ENCODE results near the gene ADGRV1.
"Not testable (repeated sequence)": the region's sequence is repeated elsewhere in the genome, so short reads cannot be mapped to it uniquely, and the experiment has no call there.

Gene ADGRV1

GRCh38 chr5:90956511-90957097, 398.0 kb downstream of the ADGRV1 start:
- in situ Hi-C loops (cut with HindIII; ENCODE audit: low pct_unique_long_range_greater_than_20kb, low sequenced_read_pairs): no loop called here
- DNase-seq (ENCODE audit: low read depth in 1 of 2, low spot score in 1 of 2): no peak
- TF ChIP-seq JUND (IDR thresholded peaks at IDR 0.05; ENCODE audit: low read depth): no peak

- in situ Hi-C loops (cut with HindIII; ENCODE audit: low pct_unique_long_range_greater_than_20kb, low sequenced_read_pairs): no loop called here
- no peak for DNase-seq (ENCODE audit: low read depth in 1 of 2, low spot score in 1 of 2)
- no peak for TF ChIP-seq JUND (IDR thresholded peaks at IDR 0.05; ENCODE audit: low read depth)
Measured at GRCh38 chr5:90957906-90958305, 399.3 kb downstream of the ADGRV1 start.

- in situ Hi-C loops (cut with HindIII; ENCODE audit: low pct_unique_long_range_greater_than_20kb, low sequenced_read_pairs): no loop called here
- no peak for TF ChIP-seq JUND (IDR thresholded peaks at IDR 0.05; ENCODE audit: low read depth)
- DNase-seq (ENCODE audit: low read depth in 1 of 2, low spot score in 1 of 2): no peak
Measured at GRCh38 chr5:90959262-90959661, 400.7 kb downstream of the ADGRV1 start.

- no peak for DNase-seq (ENCODE audit: low read depth in 1 of 2, low spot score in 1 of 2)
- in situ Hi-C loops (cut with HindIII; ENCODE audit: low pct_unique_long_range_greater_than_20kb, low sequenced_read_pairs): no loop called here
- TF ChIP-seq JUND (IDR thresholded peaks at IDR 0.05; ENCODE audit: low read depth): no peak
Measured at GRCh38 chr5:90962481-90962880, 403.9 kb downstream of the ADGRV1 start.

GRCh38 chr5:90965110-90965685, 406.6 kb downstream of the ADGRV1 start:
- no peak for DNase-seq (ENCODE audit: low read depth in 1 of 2, low spot score in 1 of 2)
- in situ Hi-C loops (cut with HindIII; ENCODE audit: low pct_unique_long_range_greater_than_20kb, low sequenced_read_pairs): no loop called here

GRCh38 chr5:90967443-90967842, 408.8 kb downstream of the ADGRV1 start:
- TF ChIP-seq JUND (IDR thresholded peaks at IDR 0.05; ENCODE audit: low read depth): no peak
- no peak for DNase-seq (ENCODE audit: low read depth in 1 of 2, low spot score in 1 of 2)
- in situ Hi-C loops (cut with HindIII; ENCODE audit: low pct_unique_long_range_greater_than_20kb, low sequenced_read_pairs): no loop called here

More at GRCh38 chr5:90965110-90965685, 406.6 kb downstream of the ADGRV1 start:
- no peak for TF ChIP-seq JUND (IDR thresholded peaks at IDR 0.05; ENCODE audit: low read depth)

- no peak for TF ChIP-seq JUND (IDR thresholded peaks at IDR 0.05; ENCODE audit: low read depth)
- in situ Hi-C loops (cut with HindIII; ENCODE audit: low pct_unique_long_range_greater_than_20kb, low sequenced_read_pairs): no loop called here
- DNase-seq (ENCODE audit: low read depth in 1 of 2, low spot score in 1 of 2): no peak
Measured at GRCh38 chr5:90967851-90968250, 409.3 kb downstream of the ADGRV1 start.

GRCh38 chr5:90968319-90968718, 409.7 kb downstream of the ADGRV1 start:
- no peak for TF ChIP-seq JUND (IDR thresholded peaks at IDR 0.05; ENCODE audit: low read depth)
- DNase-seq (ENCODE audit: low read depth in 1 of 2, low spot score in 1 of 2): no peak
- in situ Hi-C loops (cut with HindIII; ENCODE audit: low pct_unique_long_range_greater_than_20kb, low sequenced_read_pairs): no loop called here

GRCh38 chr5:90969945-90970344, 411.3 kb downstream of the ADGRV1 start:
- DNase-seq (ENCODE audit: low read depth in 1 of 2, low spot score in 1 of 2); in situ Hi-C loops (cut with HindIII; ENCODE audit: low pct_unique_long_range_greater_than_20kb, low sequenced_read_pairs): not testable (repeated sequence)

- no peak for DNase-seq (ENCODE audit: low read depth in 1 of 2, low spot score in 1 of 2)
- no peak for TF ChIP-seq JUND (IDR thresholded peaks at IDR 0.05; ENCODE audit: low read depth)
- in situ Hi-C loops (cut with HindIII; ENCODE audit: low pct_unique_long_range_greater_than_20kb, low sequenced_read_pairs): no loop called here
Measured at GRCh38 chr5:90981177-90981576, 422.6 kb downstream of the ADGRV1 start.

GRCh38 chr5:90981821-90982220, 423.2 kb downstream of the ADGRV1 start:
- in situ Hi-C loops (cut with HindIII; ENCODE audit: low pct_unique_long_range_greater_than_20kb, low sequenced_read_pairs): no loop called here
- no peak for TF ChIP-seq JUND (IDR thresholded peaks at IDR 0.05; ENCODE audit: low read depth)
- DNase-seq (ENCODE audit: low read depth in 1 of 2, low spot score in 1 of 2): no peak

GRCh38 chr5:90982576-90982975, 424.0 kb downstream of the ADGRV1 start:
- DNase-seq (ENCODE audit: low read depth in 1 of 2, low spot score in 1 of 2): no peak
- in situ Hi-C loops (cut with HindIII; ENCODE audit: low pct_unique_long_range_greater_than_20kb, low sequenced_read_pairs): no loop called here
- TF ChIP-seq JUND (IDR thresholded peaks at IDR 0.05; ENCODE audit: low read depth): no peak

GRCh38 chr5:90983148-90983547, 424.6 kb downstream of the ADGRV1 start:
- in situ Hi-C loops (cut with HindIII; ENCODE audit: low pct_unique_long_range_greater_than_20kb, low sequenced_read_pairs): no loop called here
- no peak for TF ChIP-seq JUND (IDR thresholded peaks at IDR 0.05; ENCODE audit: low read depth)
- DNase-seq (ENCODE audit: low read depth in 1 of 2, low spot score in 1 of 2): no peak

- in situ Hi-C loops (cut with HindIII; ENCODE audit: low pct_unique_long_range_greater_than_20kb, low sequenced_read_pairs): no loop called here
- peak in 1 of 2 experiments; percentile 46 for DNase-seq (ENCODE audit: low read depth in 1 of 2, low spot score in 1 of 2)
- peak; percentile 73 for TF ChIP-seq JUND (IDR thresholded peaks at IDR 0.05; ENCODE audit: low read depth)
Measured at GRCh38 chr5:90983711-90984124, 425.1 kb downstream of the ADGRV1 start.
